Measurements from ENCODE around the gene POLR3G.

DNA sequence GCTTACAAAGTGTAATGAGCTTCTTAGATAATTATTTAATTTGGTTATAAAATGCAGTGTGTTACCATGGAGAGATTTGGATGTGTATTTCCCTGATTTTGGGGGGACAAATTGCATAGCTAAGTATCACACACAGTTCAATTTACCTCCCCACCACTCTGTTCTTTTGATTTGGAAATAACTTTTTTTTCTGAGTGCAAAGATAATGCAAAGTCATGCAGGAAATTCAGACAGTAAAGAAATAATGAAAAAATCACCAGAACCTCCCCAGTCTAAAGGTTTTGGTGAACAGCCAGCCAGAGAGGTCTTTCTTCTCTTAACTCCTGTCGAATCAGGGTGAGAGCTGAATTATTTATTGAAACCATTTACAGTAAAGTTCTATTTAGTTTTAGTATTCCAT is 87.1 kb downstream of the POLR3G start:
- TF ChIP-seq YY1 (IDR thresholded peaks at IDR 0.05; ENCODE audit: insufficient read depth, insufficient read length) (no peak), ZNF274 (IDR thresholded peaks at IDR 0.05; ENCODE audit: low read depth, low read length) (no peak), SUZ12 (IDR thresholded peaks at IDR 0.05; ENCODE audit: extremely low read depth, insufficient read depth, insufficient read length) (no peak)
